HG03565 (cell line): Measurements from ENCODE around the gene NPIPB6.

Experiments
- ATAC-seq: cut with Tn5 transposase; IDR thresholded peaks from one replicate; pipeline ENCODE4 v1.9.1; 2021; ENCODE audit warnings: mild to moderate bottlenecking, moderate library complexity; ENCODE audit not compliant: unreplicated experiment

Gene NPIPB6

DNA sequence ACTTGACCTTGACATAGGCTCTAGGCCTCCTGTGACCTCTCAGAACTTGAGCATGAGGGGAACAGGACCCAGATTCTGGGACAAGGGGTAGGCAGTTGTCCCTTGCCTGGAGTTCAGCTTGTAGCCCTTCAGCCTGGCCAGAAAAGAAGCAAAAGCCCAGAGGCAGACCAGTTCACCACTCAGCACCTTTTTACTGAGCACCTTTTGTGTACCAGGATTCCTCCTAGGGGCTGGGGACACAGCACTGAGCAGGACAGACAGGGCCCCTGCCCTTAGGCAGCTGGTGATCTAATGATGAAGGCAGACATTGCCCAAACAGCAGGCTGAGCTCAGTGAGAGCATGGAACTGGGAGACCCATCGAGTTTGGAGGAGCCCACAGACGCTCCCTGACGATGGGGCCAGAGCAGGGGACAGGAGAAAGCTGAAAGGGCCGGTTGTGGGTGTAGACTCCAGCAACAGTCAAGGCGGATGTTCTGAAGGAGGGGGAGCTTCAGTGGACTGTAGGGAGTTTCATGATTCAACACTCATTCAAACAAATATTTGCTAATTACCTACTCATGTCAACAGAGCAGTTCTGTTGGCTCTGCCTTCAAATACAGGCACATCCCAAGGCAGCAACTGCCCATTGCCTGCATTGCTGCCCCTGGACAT lies 38.9 kb downstream of the NPIPB6 start:
- ATAC-seq, result no peak

- ATAC-seq, result no peak
These were observed 41.5 kb downstream of the NPIPB6 start for GRCh38 chr16:28321700-28322411.

DNA sequence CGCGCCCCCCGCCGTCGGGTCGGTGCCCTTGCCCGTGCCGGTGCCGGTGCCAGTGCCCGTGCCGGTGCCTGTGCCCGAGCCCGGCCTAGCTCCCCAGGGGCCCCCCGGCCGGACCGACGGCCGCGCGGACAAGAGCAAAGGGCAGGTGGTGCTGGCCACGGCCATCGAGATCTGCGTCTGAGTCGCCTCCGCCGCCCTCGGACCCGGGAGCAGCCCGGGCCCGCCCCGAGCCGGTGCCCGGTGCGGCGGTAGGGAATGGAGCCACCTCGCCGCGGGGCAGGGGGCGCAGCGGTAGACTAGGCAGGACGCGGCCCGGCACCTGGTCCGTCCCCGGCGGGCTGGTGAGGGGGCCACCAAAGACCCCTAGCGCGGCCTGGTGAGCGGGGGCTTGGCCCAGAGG lies 42.6 kb downstream of the NPIPB6 start:
- no peak for ATAC-seq

DNA sequence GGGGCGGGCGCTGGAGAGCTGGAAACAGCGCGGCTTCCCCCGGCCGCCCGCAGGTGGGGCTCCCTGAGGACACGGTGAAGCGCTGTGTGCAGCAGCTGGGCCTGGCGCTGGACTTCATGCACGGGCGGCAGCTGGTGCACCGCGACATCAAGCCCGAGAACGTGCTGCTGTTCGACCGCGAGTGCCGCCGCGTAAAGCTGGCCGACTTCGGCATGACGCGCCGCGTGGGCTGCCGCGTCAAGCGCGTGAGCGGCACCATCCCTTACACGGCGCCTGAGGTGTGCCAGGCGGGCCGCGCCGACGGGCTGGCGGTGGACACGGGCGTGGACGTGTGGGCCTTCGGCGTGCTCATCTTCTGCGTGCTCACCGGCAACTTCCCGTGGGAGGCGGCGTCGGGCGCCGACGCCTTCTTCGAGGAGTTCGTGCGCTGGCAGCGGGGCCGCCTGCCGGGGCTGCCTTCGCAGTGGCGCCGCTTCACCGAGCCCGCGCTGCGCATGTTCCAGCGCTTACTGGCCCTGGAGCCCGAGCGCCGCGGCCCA lies 43.2 kb downstream of the NPIPB6 start:
- ATAC-seq, result no peak

DNA sequence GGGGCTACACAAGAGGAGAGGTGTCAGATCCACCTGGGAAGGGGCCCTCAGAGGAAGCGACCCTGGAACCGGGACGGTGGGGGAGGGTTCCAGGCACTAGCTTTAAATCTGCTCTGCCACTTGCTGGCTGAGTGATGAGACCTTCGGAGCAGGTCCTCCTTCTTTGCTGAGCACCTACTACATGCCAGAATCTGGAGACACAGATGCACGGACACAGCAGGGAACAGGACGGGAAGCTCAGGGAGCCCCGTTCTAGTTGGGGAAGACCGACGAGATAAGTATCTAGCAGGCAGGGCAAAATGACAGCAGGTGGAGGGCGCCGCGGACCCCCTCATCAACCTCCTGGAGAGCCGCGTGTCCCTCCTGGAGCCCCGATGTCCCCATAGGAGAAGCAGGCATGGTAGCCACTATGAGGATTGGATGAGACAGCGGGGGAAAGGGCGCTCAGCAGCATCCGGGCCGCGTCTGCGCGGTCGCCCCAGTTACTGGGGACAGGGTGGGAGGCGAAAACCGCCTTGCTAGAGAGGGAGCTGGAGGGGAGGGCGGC lies 43.8 kb downstream of the NPIPB6 start:
- ATAC-seq, result no peak

GRCh38 chr16:28318042-28318744 lies 45.1 kb downstream of the NPIPB6 start:
- no peak for ATAC-seq

GRCh38 chr16:28317040-28317880 lies 46.0 kb downstream of the NPIPB6 start:
- ATAC-seq, result no peak

GRCh38 chr16:28316054-28316453 lies 47.3 kb downstream of the NPIPB6 start:
- no peak for ATAC-seq

DNA sequence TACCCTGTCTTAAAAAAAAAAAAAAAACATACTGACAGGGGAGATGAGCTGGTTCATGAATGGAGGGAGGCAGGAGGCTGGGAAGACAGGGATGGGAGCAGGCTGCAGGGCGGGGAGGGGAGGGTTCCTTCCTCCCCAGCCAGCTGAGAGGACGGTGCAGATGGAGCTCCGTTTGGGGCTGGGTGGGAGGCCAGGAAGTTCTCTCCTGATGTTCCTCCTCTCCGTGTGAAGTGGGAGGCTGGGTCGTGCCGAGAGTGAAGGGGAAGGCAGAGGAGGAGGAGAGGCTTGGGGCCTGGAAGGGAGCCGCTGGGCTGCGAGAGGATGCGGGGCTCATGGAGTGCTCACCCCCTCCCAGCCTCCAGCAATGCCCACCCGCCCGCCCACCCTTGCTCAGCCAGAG lies 49.7 kb downstream of the NPIPB6 start:
- ATAC-seq, result no peak

DNA sequence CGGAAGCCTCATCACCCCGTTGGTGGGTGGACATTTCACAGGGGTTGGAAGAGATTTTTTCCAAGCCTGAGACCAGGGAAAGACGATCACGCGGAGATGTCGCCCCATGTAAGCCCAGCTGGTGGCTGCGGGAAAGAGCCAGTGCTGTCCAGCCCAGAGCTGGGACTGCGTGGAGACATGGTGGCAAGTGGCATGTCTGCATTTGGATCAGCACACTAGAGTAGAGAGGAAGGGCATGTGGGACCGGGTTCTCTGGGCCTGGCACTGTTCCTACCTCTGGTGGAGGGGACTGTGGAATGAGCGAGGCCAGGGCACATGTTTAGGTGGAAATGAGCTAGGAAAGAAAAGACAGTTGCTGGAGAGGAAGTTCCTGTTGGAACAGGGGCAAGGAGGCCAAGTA lies 51.0 kb downstream of the NPIPB6 start:
- no peak for ATAC-seq

DNA sequence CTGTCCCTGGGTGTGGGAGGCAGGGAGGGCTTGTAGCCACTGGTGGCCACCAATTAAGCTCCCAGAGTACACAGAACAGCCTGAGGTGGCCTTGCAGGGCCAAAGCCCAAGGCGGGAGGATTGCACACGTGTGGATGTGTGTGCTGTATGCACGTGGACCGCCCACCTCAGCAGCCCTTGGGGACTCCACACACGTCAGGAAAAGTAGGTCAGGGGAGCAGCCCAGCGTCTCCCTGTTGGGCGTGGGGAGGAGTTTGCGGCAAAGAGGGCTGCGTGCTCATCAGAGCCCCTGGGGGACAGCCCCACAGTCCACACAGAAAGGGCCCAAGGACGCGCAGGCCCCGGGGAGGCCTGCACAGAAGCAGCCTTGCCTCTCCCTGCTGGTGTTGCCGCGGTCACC lies 51.4 kb downstream of the NPIPB6 start:
- no peak for ATAC-seq

GRCh38 chr16:28311413-28311812 lies 51.9 kb downstream of the NPIPB6 start:
- no peak for ATAC-seq

- ATAC-seq, result no peak
These were observed 52.5 kb downstream of the NPIPB6 start for GRCh38 chr16:28310796-28311195.

GRCh38 chr16:28309811-28310311 lies 53.4 kb downstream of the NPIPB6 start:
- ATAC-seq, result no peak

DNA sequence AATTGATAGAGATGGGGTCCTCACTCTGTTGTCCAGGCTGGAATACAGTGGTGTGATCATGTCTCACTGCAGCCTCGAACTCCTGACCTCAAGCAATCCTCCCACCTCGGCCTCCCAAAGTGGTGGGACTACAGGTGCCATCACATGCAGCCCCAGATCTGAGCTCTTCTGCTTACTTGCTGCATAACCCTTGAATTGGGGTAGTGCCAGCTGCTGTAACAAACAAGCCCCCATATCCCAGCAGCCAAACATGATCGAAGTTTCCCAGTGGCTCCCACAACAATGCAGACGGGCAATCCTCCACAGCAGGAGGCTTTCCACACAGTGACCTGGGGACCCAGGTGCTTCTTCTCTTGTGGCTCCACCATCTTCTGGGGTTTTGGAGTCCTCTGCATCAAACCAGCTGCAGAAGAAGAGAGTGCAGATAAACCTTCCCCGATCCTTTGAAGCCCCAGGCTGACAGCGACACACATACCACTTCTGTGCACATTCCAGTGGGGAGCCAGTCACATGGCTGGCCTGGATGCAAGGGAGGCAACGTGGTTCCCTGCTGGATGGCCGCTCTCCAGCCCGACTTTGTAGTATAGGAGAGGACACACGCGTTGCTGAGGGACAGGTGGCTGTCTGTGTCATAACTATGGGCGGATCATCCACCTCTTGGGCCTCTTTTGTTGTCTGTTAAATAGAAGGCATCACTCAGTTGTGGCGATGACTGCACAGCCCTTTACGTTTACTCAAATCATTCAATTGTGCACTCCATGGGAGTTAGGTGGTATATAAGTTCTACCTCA lies 54.3 kb downstream of the NPIPB6 start:
- no peak for ATAC-seq

- no peak for ATAC-seq
These were observed 55.4 kb downstream of the NPIPB6 start for GRCh38 chr16:28307936-28308335.

- ATAC-seq, result no peak
These were observed 59.1 kb downstream of the NPIPB6 start for GRCh38 chr16:28304214-28304613.

DNA sequence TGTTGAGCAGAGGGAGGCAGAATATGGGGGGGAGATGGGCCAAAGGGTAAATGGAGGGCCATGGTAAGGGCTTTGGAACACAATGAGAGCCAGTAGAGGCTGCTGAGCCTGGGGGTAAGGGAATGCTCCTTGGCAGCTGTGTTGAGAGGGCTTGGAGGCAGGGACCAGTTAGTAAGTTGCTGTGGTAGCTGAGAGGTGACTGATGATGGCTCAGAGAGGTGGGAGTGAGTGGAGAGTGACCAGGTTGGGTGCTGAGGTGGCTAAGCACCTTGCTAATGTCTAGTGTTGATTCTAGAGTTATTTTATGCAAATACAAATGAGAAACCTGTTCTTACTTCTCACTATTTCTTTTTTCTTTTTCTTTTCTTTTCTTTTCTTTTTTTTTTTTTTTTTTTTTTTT lies 60.2 kb downstream of the NPIPB6 start:
- no peak for ATAC-seq

DNA sequence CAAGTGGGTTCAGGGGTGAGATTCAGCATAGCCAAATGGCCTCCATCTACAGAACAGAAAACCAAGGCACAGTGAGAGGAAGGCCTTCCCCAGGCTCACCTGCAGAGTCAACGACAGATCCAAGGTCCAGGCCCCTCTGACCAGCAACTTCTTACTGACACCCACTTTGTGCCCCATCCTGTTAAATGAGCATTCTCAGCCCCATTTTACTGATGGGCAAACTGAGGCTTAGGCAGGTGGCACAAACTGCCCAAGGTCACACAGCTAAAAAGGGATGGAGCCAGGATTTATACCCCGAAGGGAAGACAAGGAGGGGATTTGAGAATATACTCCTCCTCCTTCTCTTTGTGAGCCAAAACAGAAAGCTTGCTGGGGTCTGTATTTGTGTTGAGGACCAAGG lies 61.7 kb downstream of the NPIPB6 start:
- no peak for ATAC-seq

DNA sequence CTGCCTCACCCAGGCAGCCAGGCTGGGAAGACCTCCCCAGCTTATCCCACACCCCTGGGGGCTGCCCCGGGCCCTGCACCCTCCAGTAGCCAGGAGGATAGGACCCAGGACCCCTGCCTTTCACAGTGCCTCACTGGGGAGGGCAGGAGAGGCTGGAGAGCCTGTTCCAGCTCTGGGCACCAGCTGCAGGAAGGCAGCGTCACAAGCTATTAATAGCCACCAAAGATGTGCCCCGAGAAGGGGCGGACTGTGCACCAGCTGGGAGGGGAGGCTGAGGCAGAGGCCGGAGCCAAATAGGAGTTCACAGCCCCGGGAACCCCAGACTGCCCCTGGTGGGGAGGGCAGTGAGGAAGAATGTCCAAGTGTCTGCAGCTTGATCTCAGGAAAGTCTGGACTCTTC lies 62.2 kb downstream of the NPIPB6 start:
- no peak for ATAC-seq
